K562 (cell line): ENCODE results near the gene STRIP1. TPM values are rescaled to one million over a fixed set of nuclear protein-coding genes. Genes with fewer than 3 reads are reported as not detected.

Source experiments
- ATAC-seq: fragments of 200-7000 bp; cut with Tn5 transposase; 3 replicates; pipeline ENCODE4 v1.9.1; 2020; ENCODE audit warnings: moderate library complexity
- BruUV-seq: library from RNA; stranded (reverse); fragments of 400-500 nt; replicated peaks from 2 replicates; lab custom pipeline; 2021; lab: Mats Ljungman, UMichigan
- CTCF ChIA-PET: fragments of 300-600 bp; formaldehyde crosslinking; extraction: SDS; loops from one replicate; lab custom pipeline; 2021; ENCODE audit warnings: low intra/inter-chr PET ratio; lab: Yijun Ruan, JAX
- POLR2A ChIA-PET: fragments of 300-600, 350-650 bp; sonication (Branson Sonifier 250); formaldehyde crosslinking; extraction: SDS; loops from one replicate; lab custom pipeline; 2021; ENCODE audit warnings: antibody characterized with exemption, inconsistent platforms; lab: Yijun Ruan, JAX
- DNase-seq, 4 experiments: peaks; one replicate each; pipeline versions ENCODE4 v3.0.0 to v3.0.0-alpha.2; 2011 to 2018; ENCODE audit warnings: low spot score in 3 of 4, mixed read lengths in 3 of 4; ENCODE audit errors: extremely low read depth in 1 of 4
- FAIRE-seq: peaks from 2 replicates; lab custom pipeline; 2011; peaks lifted over from hg19 to GRCh38; lab: Jason Lieb, UNC
- H2AFZ ChIP-seq: 2 replicates; pipeline ENCODE4 v1.6.0; 2011; ENCODE audit warnings: low read depth, low read length, control low read depth, inconsistent platforms
- H3K27ac ChIP-seq: fragments of 200-600 bp; 3 replicates; pipeline ENCODE4 v1.8.0; 2011; ENCODE audit warnings: low read depth, mild to moderate bottlenecking, control low read depth, inconsistent platforms, low read length, moderate library complexity, mixed read lengths; ENCODE audit errors: extremely low read depth
- H3K27me3 ChIP-seq, 2 experiments: fragments of 300-600 bp in 1 of 2; 2 replicates in 1 of 2; 3 replicates in 1 of 2; pipeline versions ENCODE4 v1.6.0 to v1.8.0; 2011; ENCODE audit warnings: inconsistent platforms in 2 of 2, low read length in 2 of 2, mild to moderate bottlenecking in 1 of 2, mixed read lengths in 1 of 2, moderate library complexity in 1 of 2; ENCODE audit not compliant: control insufficient read depth in 2 of 2, insufficient read depth in 2 of 2
- H3K36me3 ChIP-seq: fragments of 300-600 bp; 3 replicates; pipeline ENCODE4 v1.8.0; 2011; ENCODE audit warnings: mild to moderate bottlenecking, low read length, inconsistent platforms; ENCODE audit not compliant: control insufficient read depth, insufficient read depth
- H3K4me1 ChIP-seq, 2 experiments: fragments of 200-600 bp in 1 of 2; replicated peaks in 1 of 2; 2 replicates in 1 of 2; 3 replicates in 1 of 2; pipeline versions ENCODE4 v1.5.1 to v1.8.0; 2011; ENCODE audit warnings: inconsistent platforms in 2 of 2, low read length in 2 of 2, mild to moderate bottlenecking in 1 of 2, mixed read lengths in 1 of 2, moderate library complexity in 1 of 2; ENCODE audit not compliant: control insufficient read depth in 2 of 2, insufficient read depth in 2 of 2
- H3K4me2 ChIP-seq: 2 replicates; pipeline ENCODE4 v1.6.1; 2011; ENCODE audit warnings: low read length, control low read depth, inconsistent platforms, mixed read lengths; ENCODE audit not compliant: insufficient read depth
- H3K4me3 ChIP-seq: fragments of 200-600 bp; sonication (generic), shearing (Covaris generic); 2 replicates; pipeline ENCODE4 v1.5.1; 2016; ENCODE audit warnings: control low read depth, inconsistent platforms
- H3K79me2 ChIP-seq: fragments of 200-600 bp; 3 replicates; pipeline ENCODE4 v1.8.0; 2011; ENCODE audit warnings: low read length, inconsistent platforms; ENCODE audit not compliant: control insufficient read depth, insufficient read depth
- H3K9ac ChIP-seq, 2 experiments: 2 replicates each; pipeline versions ENCODE4 v1.6.0 to v1.6.1; 2011; ENCODE audit warnings: low read depth in 2 of 2, low read length in 2 of 2, control low read depth in 1 of 2, inconsistent platforms in 1 of 2, mild to moderate bottlenecking in 1 of 2, mixed read lengths in 1 of 2; ENCODE audit not compliant: insufficient read depth in 1 of 2
- H3K9me1 ChIP-seq: one replicate; pipeline ENCODE4 v1.6.0; 2011; ENCODE audit warnings: inconsistent platforms, mild to moderate bottlenecking, low read length, moderate library complexity; ENCODE audit not compliant: control insufficient read depth, insufficient read depth
- H3K9me3 ChIP-seq: replicated peaks from 2 replicates; pipeline ENCODE4 v1.5.1; 2011; ENCODE audit warnings: low read depth, low read length, inconsistent platforms; ENCODE audit not compliant: control insufficient read depth, insufficient read depth
- H4K20me1 ChIP-seq: replicated peaks from 2 replicates; pipeline ENCODE4 v1.6.1; 2011; ENCODE audit warnings: low read length, inconsistent platforms, mixed read lengths; ENCODE audit not compliant: control insufficient read depth, insufficient read depth
- ATF4 ChIP-seq: fragments of 450-650 bp; formaldehyde crosslinking; IDR thresholded peaks from 2 replicates; pipeline ENCODE4 v1.4.0; 2022; ENCODE audit warnings: mild to moderate bottlenecking, moderate library complexity
- BRD4 ChIP-seq: fragments of 200-600 bp; sonication (generic); IDR thresholded peaks from 2 replicates; pipeline ENCODE4 v1.6.1; 2017; ENCODE audit warnings: inconsistent platforms
- EHMT2 ChIP-seq: fragments of 450-650 bp; IDR thresholded peaks from 2 replicates; pipeline ENCODE4 v1.6.1; 2018; ENCODE audit warnings: antibody characterized with exemption
- FOXK1 ChIP-seq: sonication (generic); formaldehyde crosslinking; IDR thresholded peaks from 2 replicates; pipeline ENCODE4 v1.8.0; 2022; ENCODE audit warnings: missing genetic modification reagents, mild to moderate bottlenecking, borderline replicate concordance
- HMBOX1 ChIP-seq: sonication (generic); IDR thresholded peaks from 2 replicates; pipeline ENCODE4 v1.6.1; 2016
- MXD1 ChIP-seq: fragments of 250-450 bp; sonication (Bioruptor Pico); IDR thresholded peaks from 2 replicates; pipeline ENCODE4 v1.8.0; 2021; ENCODE audit warnings: borderline replicate concordance, mild to moderate bottlenecking, moderate library complexity; ENCODE audit not compliant: poor library complexity, severe bottlenecking
- SNIP1 ChIP-seq: fragments of 450-650 bp; IDR thresholded peaks from 2 replicates; pipeline ENCODE4 v1.7.1; 2017; ENCODE audit warnings: low read depth, mild to moderate bottlenecking
- SRF ChIP-seq, 2 experiments: fragments of 250-450, 450-650 bp in 1 of 2; sonication (Bioruptor Pico) in 1 of 2; sonication (generic) in 1 of 2; formaldehyde crosslinking; IDR thresholded peaks; 2 replicates each; pipeline versions ENCODE4 v1.5.0 to v1.5.1; 2020 to 2022; ENCODE audit warnings: mild to moderate bottlenecking in 1 of 2, missing genetic modification reagents in 1 of 2
- ZNF282 ChIP-seq: sonication (generic); formaldehyde crosslinking; IDR thresholded peaks from 2 replicates; pipeline ENCODE4 v1.8.1; 2023; ENCODE audit warnings: missing genetic modification reagents
- WGBS: fragments of 100-300 bp; shearing (Covaris generic); methylation state at CpG from one replicate; pipeline ENCODE4 v1.1.6; 2016; ENCODE audit warnings: low coverage, mixed read lengths; ENCODE audit not compliant: insufficient coverage; ENCODE audit errors: missing lambda C conversion rate; 5-methylcytosine and 5-hydroxymethylcytosine counted together
- in situ Hi-C: fragments of 300-500 bp; cut with MboI; formaldehyde crosslinking; loops from 4 replicates; pipeline ENCODE4 v1.15.0; 2018; ENCODE audit warnings: inconsistent platforms, mixed read lengths
- intact Hi-C: fragments of 100-400 bp; cut with micrococcal nuclease; formaldehyde crosslinking; loops from 2 replicates; pipeline ENCODE4 v1.14.2; 2022
- polyA plus RNA-seq, 8 experiments: library from polyadenylated mRNA; depleted of rRNA in 4 of 8; stranded (reverse) in 5 of 8; unstranded in 3 of 8; fragments of >200 nt; fragmentation: Nextera tagmentation in 2 of 8; fragmentation: Illumina TruSeq in 1 of 8; extraction: Ambion mirVana in 2 of 8; extraction: Trizol in 1 of 8; gene quantifications; 2 replicates each; pipeline versions ENCODE4 v1.2.1 to v1.2.3, GENCODE V29; 2011 to 2014; ENCODE audit warnings: inconsistent platforms in 1 of 8, missing spikeins in 1 of 8
- total RNA-seq, 7 experiments: library from RNA; depleted of rRNA in 6 of 7; stranded (reverse); fragments of >200 nt in 6 of 7; fragmentation: Illumina TruSeq in 2 of 7; extraction: Trizol in 2 of 7; gene quantifications; 2 replicates each; pipeline versions ENCODE4 v1.2.1 to v1.2.3, GENCODE V29; 2011 to 2021; ENCODE audit warnings: low replicate concordance in 1 of 7

The STRIP1 gene
- total and polyA plus RNA-seq, 9 of the 15 experiments (the other 6 are each of a cell fraction or from before 2014, with no cell fraction given): 9.9 to 42.3 (median 32.0) TPM

- 0 out of 2 replicates have a peak, but pooled peaks have one; percentile 5 for TF ChIP-seq ATF4 (CRISPR knock-in tag)
- TF ChIP-seq BRD4: 0 out of 2 replicates have a peak, but pooled peaks have one; percentile 39
- TF ChIP-seq HMBOX1: no peak
- 0 out of 2 replicates have a peak, but pooled peaks have one; percentile 11 for TF ChIP-seq FOXK1
- 0 out of 2 replicates have a peak, but pooled peaks have one; percentile 9 for TF ChIP-seq ZNF282
- peak in 1 of 2 experiments; percentile 10; a peak in 1 of 4 replicates for TF ChIP-seq SRF (CRISPR knock-in tag; IDR thresholded peaks at IDR 0.05)
Measured at GRCh38 chr1:109985247-109986053, 49.0 kb upstream of the STRIP1 start (continued).

- Histone ChIP-seq H4K20me1 (peaks cover 8% of the 10 kb centered on the region; the same call in 1 of the 2 replicates), H3K79me2 (peaks cover 61% of the 10 kb centered on the region), H3K4me3 (peak overlapping the region; percentile 86), H3K27ac (no peak overlapping the region), H3K9me1 (no peaks in the 10 kb centered on the region), H3K4me2 (peak overlapping the region; percentile 94), H3K9ac (peak overlapping the region; percentile 88 to 95; a peak in 3 of 4 replicates), H2AFZ (no peak overlapping the region), H3K9me3 (no peaks in the 10 kb centered on the region), H3K27me3 (no peaks in the 10 kb centered on the region), H3K36me3 (peaks cover 44% of the 10 kb centered on the region), H3K4me1 (peaks cover 13 to 40% of the 10 kb centered on the region in 2 experiments)
- FAIRE-seq (no peak), ATAC-seq (no peak), DNase-seq (no peak)
- TF ChIP-seq MXD1 (CRISPR knock-in tag): no peak
- TF ChIP-seq SNIP1: no peak
- TF ChIP-seq HMBOX1: peak; percentile 87; the same call in 1 of the 2 replicates
- TF ChIP-seq EHMT2: 0 out of 2 replicates have a peak, but pooled peaks have one; percentile 17
- POLR2A ChIA-PET: interaction anchor here (0.6 to 6.0 kb wide), 20 partner anchors 10 to 346 kb away, joined by 3 to 99 read pairs (median 4); no protein-coding TSS in a partner anchor
- 84% methylated on average over 3 of the region's 3 CpGs for WGBS
- CTCF ChIA-PET: interaction anchor here (0.6 to 0.8 kb wide), 2 partner anchors 13 to 120 kb away, joined by 3 read pairs; no protein-coding TSS in a partner anchor
- in situ Hi-C loops (loop anchor here (5.0 kb wide), 2 partner anchors 344 to 439 kb away; partner anchors contain the start of gene GNAI3), intact Hi-C loops (no loop called here)
- no TSS peak for BruUV-seq
Measured at GRCh38 chr1:109986054-109986444, 48.4 kb upstream of the STRIP1 start.
